Measurements from ENCODE around the gene TSGA10IP. TPM values are rescaled to one million over a fixed set of nuclear protein-coding genes. Genes with fewer than 3 reads are reported as not detected.

The TSGA10IP gene
- not detected for total RNA-seq

GRCh38 chr11:65945430-65945911, at the start of gene TSGA10IP:
Gene TSGA10IP (plus strand): TSS chr11:65945480. CDS start chr11:65945676, 196 bp downstream.
- Histone ChIP-seq H3K36me3 (ENCODE audit: control insufficient read depth in 3 of 3, insufficient read depth in 3 of 3, low read length in 3 of 3) (no peaks in the 10 kb centered on the region), H3K4me3 (ENCODE audit: low read length in 3 of 3) (no peak within 1 kb of the TSS), H3K9me3 (ENCODE audit: control insufficient read depth in 3 of 3, low read length in 3 of 3) (no peaks in the 10 kb centered on the region), H3K9ac (ENCODE audit: low read depth in 1 of 3, low read length in 3 of 3) (no peak within 1 kb of the TSS), H3K27me3 (ENCODE audit: control insufficient read depth in 3 of 3, insufficient read depth in 3 of 3, low read length in 3 of 3) (peaks cover 0 to 16% (median 14%) of the 10 kb centered on the region in 3 donors), H3K27ac (ENCODE audit: low read depth, low read length) (no peak within 1 kb of the TSS), H3K4me1 (ENCODE audit: control insufficient read depth in 3 of 3, insufficient read depth in 3 of 3, low read length in 3 of 3) (no peaks in the 10 kb centered on the region)

- H3K36me3 ChIP-seq (ENCODE audit: control insufficient read depth in 3 of 3, insufficient read depth in 3 of 3, low read length in 3 of 3): no peaks in the 10 kb centered on the region
- no peak overlapping the region for H3K4me3 ChIP-seq (ENCODE audit: low read length in 3 of 3)
- H3K9ac ChIP-seq (ENCODE audit: low read depth in 1 of 3, low read length in 3 of 3): no peak overlapping the region
- no peak overlapping the region for H3K27ac ChIP-seq (ENCODE audit: low read depth, low read length)
- peaks cover 4 to 13% (median 11%) of the 10 kb centered on the region in 3 donors for H3K27me3 ChIP-seq (ENCODE audit: control insufficient read depth in 3 of 3, insufficient read depth in 3 of 3, low read length in 3 of 3)
- H3K4me1 ChIP-seq (ENCODE audit: control insufficient read depth in 3 of 3, insufficient read depth in 3 of 3, low read length in 3 of 3): peaks cover 30 to 46% (median 32%) of the 10 kb centered on the region in 3 donors
- no peaks in the 10 kb centered on the region for H3K9me3 ChIP-seq (ENCODE audit: control insufficient read depth in 3 of 3, low read length in 3 of 3)
Observed at GRCh38 chr11:65895482-65895981, 49.7 kb upstream of the TSGA10IP start.

DNA sequence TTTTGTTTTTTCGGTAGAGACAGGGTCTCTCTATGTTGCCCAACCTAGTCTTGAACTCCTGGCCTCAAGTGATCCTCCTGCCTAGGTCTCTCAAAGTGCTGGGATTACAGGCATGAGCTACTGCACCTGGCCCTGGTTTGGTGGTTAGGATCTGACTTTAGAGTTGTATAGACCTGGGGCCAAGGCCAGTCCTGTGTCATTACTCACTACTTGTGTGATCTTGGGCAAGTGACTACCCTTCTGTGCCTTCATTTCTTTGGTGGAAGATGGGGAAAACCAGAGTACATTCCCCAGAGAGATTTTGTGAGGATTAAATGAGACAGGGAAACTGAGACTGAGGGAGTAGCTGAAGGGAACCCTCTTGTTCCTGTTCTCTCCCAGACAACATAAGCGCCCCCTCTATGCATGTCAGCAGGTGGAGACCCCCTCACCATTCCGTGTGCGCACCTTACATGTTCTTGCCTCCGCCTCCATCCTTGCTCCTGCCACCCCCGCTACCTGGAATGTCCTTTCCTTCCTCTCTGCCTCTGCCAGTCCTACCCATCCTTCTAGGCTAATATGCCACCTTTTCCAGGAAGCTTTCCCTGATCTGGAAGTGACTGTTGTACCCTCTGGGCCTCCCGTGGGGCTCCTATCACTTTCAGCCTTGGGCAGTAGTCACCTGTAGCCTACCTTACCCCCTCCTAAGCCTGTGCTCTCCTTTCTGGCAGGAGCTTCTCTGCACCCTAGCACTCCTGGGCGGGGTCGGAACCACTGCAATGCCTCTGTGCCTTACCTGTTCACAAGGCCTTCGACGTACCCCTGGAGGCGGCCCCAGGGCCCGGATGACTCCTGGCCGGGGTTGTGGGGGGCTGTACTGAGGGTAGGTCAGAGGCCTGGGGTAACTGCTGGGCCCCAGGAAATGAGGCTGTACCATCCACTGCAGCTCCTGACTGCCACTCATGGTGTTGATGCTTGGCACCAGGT, 49.0 kb upstream of the TSGA10IP start:
- Histone ChIP-seq H3K27me3 (ENCODE audit: control insufficient read depth in 3 of 3, insufficient read depth in 3 of 3, low read length in 3 of 3) (peaks cover 4 to 13% (median 11%) of the 10 kb centered on the region in 3 donors), H3K27ac (ENCODE audit: low read depth, low read length) (no peak overlapping the region), H3K9ac (ENCODE audit: low read depth in 1 of 3, low read length in 3 of 3) (no peak overlapping the region), H3K4me1 (ENCODE audit: control insufficient read depth in 3 of 3, insufficient read depth in 3 of 3, low read length in 3 of 3) (peaks cover 26 to 38% (median 33%) of the 10 kb centered on the region in 3 donors), H3K36me3 (ENCODE audit: control insufficient read depth in 3 of 3, insufficient read depth in 3 of 3, low read length in 3 of 3) (no peaks in the 10 kb centered on the region), H3K9me3 (ENCODE audit: control insufficient read depth in 3 of 3, low read length in 3 of 3) (no peaks in the 10 kb centered on the region), H3K4me3 (ENCODE audit: low read length in 3 of 3) (no peak overlapping the region)

- Histone ChIP-seq H3K4me3 (ENCODE audit: low read length in 3 of 3) (no peak overlapping the region), H3K4me1 (ENCODE audit: control insufficient read depth in 3 of 3, insufficient read depth in 3 of 3, low read length in 3 of 3) (peaks cover 21 to 31% (median 25%) of the 10 kb centered on the region in 3 donors), H3K27ac (ENCODE audit: low read depth, low read length) (no peak overlapping the region), H3K9ac (ENCODE audit: low read depth in 1 of 3, low read length in 3 of 3) (no peak overlapping the region), H3K27me3 (ENCODE audit: control insufficient read depth in 3 of 3, insufficient read depth in 3 of 3, low read length in 3 of 3) (peaks cover 4 to 13% (median 11%) of the 10 kb centered on the region in 3 donors), H3K9me3 (ENCODE audit: control insufficient read depth in 3 of 3, low read length in 3 of 3) (no peaks in the 10 kb centered on the region), H3K36me3 (ENCODE audit: control insufficient read depth in 3 of 3, insufficient read depth in 3 of 3, low read length in 3 of 3) (no peaks in the 10 kb centered on the region)
Observed at GRCh38 chr11:65897020-65897471, 48.2 kb upstream of the TSGA10IP start.

- Histone ChIP-seq H3K36me3 (ENCODE audit: control insufficient read depth in 3 of 3, insufficient read depth in 3 of 3, low read length in 3 of 3) (no peaks in the 10 kb centered on the region), H3K9me3 (ENCODE audit: control insufficient read depth in 3 of 3, low read length in 3 of 3) (no peaks in the 10 kb centered on the region), H3K4me3 (ENCODE audit: low read length in 3 of 3) (peak overlapping the region in 1 of 3 donors; percentile 69), H3K27ac (ENCODE audit: low read depth, low read length) (no peak overlapping the region), H3K27me3 (ENCODE audit: control insufficient read depth in 3 of 3, insufficient read depth in 3 of 3, low read length in 3 of 3) (peaks cover 4 to 13% (median 11%) of the 10 kb centered on the region in 3 donors), H3K4me1 (ENCODE audit: control insufficient read depth in 3 of 3, insufficient read depth in 3 of 3, low read length in 3 of 3) (peaks cover 8 to 14% (median 10%) of the 10 kb centered on the region in 3 donors), H3K9ac (ENCODE audit: low read depth in 1 of 3, low read length in 3 of 3) (peak overlapping the region in 2 of 3 donors; percentile 33 to 59)
Observed at GRCh38 chr11:65898656-65899355, 46.5 kb upstream of the TSGA10IP start.

GRCh38 chr11:65899356-65900124, 45.7 kb upstream of the TSGA10IP start:
- Histone ChIP-seq H3K4me3 (ENCODE audit: low read length in 3 of 3) (peak overlapping the region; percentile 55 to 69 (median 61)), H3K9me3 (ENCODE audit: control insufficient read depth in 3 of 3, low read length in 3 of 3) (no peaks in the 10 kb centered on the region), H3K27me3 (ENCODE audit: control insufficient read depth in 3 of 3, insufficient read depth in 3 of 3, low read length in 3 of 3) (peaks cover 4 to 13% (median 11%) of the 10 kb centered on the region in 3 donors), H3K27ac (ENCODE audit: low read depth, low read length) (no peak overlapping the region), H3K4me1 (ENCODE audit: control insufficient read depth in 3 of 3, insufficient read depth in 3 of 3, low read length in 3 of 3) (peaks cover 6 to 9% (median 9%) of the 10 kb centered on the region in 3 donors), H3K36me3 (ENCODE audit: control insufficient read depth in 3 of 3, insufficient read depth in 3 of 3, low read length in 3 of 3) (no peaks in the 10 kb centered on the region), H3K9ac (ENCODE audit: low read depth in 1 of 3, low read length in 3 of 3) (peak overlapping the region; percentile 43 to 59 (median 54))

GRCh38 chr11:65900125-65900898, 45.0 kb upstream of the TSGA10IP start, which contains the start of gene FOSL1:
Gene FOSL1 (minus strand): TSS chr11:65900388. CDS start chr11:65900339, 49 bp downstream.
- Histone ChIP-seq H3K27me3 (ENCODE audit: control insufficient read depth in 3 of 3, insufficient read depth in 3 of 3, low read length in 3 of 3) (peaks cover 4 to 13% (median 11%) of the 10 kb centered on the region in 3 donors), H3K27ac (ENCODE audit: low read depth, low read length) (no peak within 1 kb of the TSS), H3K4me3 (ENCODE audit: low read length in 3 of 3) (peak within 1 kb of the TSS; percentile 55 to 69 (median 61)), H3K9ac (ENCODE audit: low read depth in 1 of 3, low read length in 3 of 3) (peak within 1 kb of the TSS; percentile 43 to 59 (median 54)), H3K36me3 (ENCODE audit: control insufficient read depth in 3 of 3, insufficient read depth in 3 of 3, low read length in 3 of 3) (no peaks in the 10 kb centered on the region), H3K4me1 (ENCODE audit: control insufficient read depth in 3 of 3, insufficient read depth in 3 of 3, low read length in 3 of 3) (peaks cover 6 to 9% (median 9%) of the 10 kb centered on the region in 3 donors), H3K9me3 (ENCODE audit: control insufficient read depth in 3 of 3, low read length in 3 of 3) (no peaks in the 10 kb centered on the region)

GRCh38 chr11:65900899-65901180, 44.4 kb upstream of the TSGA10IP start:
- peak overlapping the region in 2 of 3 donors; percentile 14 to 69 for H3K4me3 ChIP-seq (ENCODE audit: low read length in 3 of 3)
- no peak overlapping the region for H3K27ac ChIP-seq (ENCODE audit: low read depth, low read length)
- H3K27me3 ChIP-seq (ENCODE audit: control insufficient read depth in 3 of 3, insufficient read depth in 3 of 3, low read length in 3 of 3): peaks cover 4 to 13% (median 11%) of the 10 kb centered on the region in 3 donors

More at GRCh38 chr11:65900899-65901180, 44.4 kb upstream of the TSGA10IP start:
- Histone ChIP-seq H3K4me1 (ENCODE audit: control insufficient read depth in 3 of 3, insufficient read depth in 3 of 3, low read length in 3 of 3) (peaks cover 6 to 9% (median 9%) of the 10 kb centered on the region in 3 donors), H3K36me3 (ENCODE audit: control insufficient read depth in 3 of 3, insufficient read depth in 3 of 3, low read length in 3 of 3) (no peaks in the 10 kb centered on the region), H3K9ac (ENCODE audit: low read depth in 1 of 3, low read length in 3 of 3) (peak overlapping the region in 1 of 3 donors; percentile 1), H3K9me3 (ENCODE audit: control insufficient read depth in 3 of 3, low read length in 3 of 3) (no peaks in the 10 kb centered on the region)

Measured in skeletal muscle tissue (tissue), 4 donors.